ENCODE results near the gene MTUS2.
"Not testable (repeated sequence)": the region's sequence is repeated elsewhere in the genome, so short reads cannot be mapped to it uniquely, and the experiment has no call there.

Gene MTUS2

GRCh38 chr13:29339386-29340272 lies 519.5 kb downstream of the MTUS2 start:
- Histone ChIP-seq H3K27me3 (ENCODE audit: insufficient read depth, low read length) (no peaks in the 10 kb centered on the region), H3K36me3 (ENCODE audit: insufficient read depth, low read length) (no peaks in the 10 kb centered on the region), H3K4me1 (ENCODE audit: control insufficient read depth, insufficient read depth, low read length, unreplicated experiment) (no peaks in the 10 kb centered on the region), H3K79me2 (ENCODE audit: control insufficient read depth, insufficient read depth, low read length, unreplicated experiment) (no peaks in the 10 kb centered on the region), H3K27ac (ENCODE audit: low read depth, low read length) (no peak overlapping the region), H3K4me3 (ENCODE audit: low read depth, low read length) (no peak overlapping the region), H2AFZ (ENCODE audit: low read length, unreplicated experiment) (no peak overlapping the region)

- H3K27ac ChIP-seq (ENCODE audit: low read depth, low read length); H3K4me1 ChIP-seq (ENCODE audit: control insufficient read depth, insufficient read depth, low read length, unreplicated experiment); H3K4me3 ChIP-seq (ENCODE audit: low read depth, low read length); H3K79me2 ChIP-seq (ENCODE audit: control insufficient read depth, insufficient read depth, low read length, unreplicated experiment); H3K36me3 ChIP-seq (ENCODE audit: insufficient read depth, low read length); H2AFZ ChIP-seq (ENCODE audit: low read length, unreplicated experiment): not testable (repeated sequence)
- peaks cover 11% of the 10 kb centered on the region for H3K27me3 ChIP-seq (ENCODE audit: insufficient read depth, low read length)
Measured at GRCh38 chr13:29345860-29346582, 525.9 kb downstream of the MTUS2 start.

- Histone ChIP-seq H2AFZ (ENCODE audit: low read length, unreplicated experiment) (no peak overlapping the region), H3K4me1 (ENCODE audit: control insufficient read depth, insufficient read depth, low read length, unreplicated experiment) (no peaks in the 10 kb centered on the region), H3K79me2 (ENCODE audit: control insufficient read depth, insufficient read depth, low read length, unreplicated experiment) (no peaks in the 10 kb centered on the region), H3K27me3 (ENCODE audit: insufficient read depth, low read length) (peaks cover 67% of the 10 kb centered on the region), H3K36me3 (ENCODE audit: insufficient read depth, low read length) (no peaks in the 10 kb centered on the region), H3K27ac (ENCODE audit: low read depth, low read length) (no peak overlapping the region), H3K4me3 (ENCODE audit: low read depth, low read length) (no peak overlapping the region)
Measured at GRCh38 chr13:29355029-29355428, 534.9 kb downstream of the MTUS2 start.

GRCh38 chr13:29359181-29359580 lies 539.0 kb downstream of the MTUS2 start:
- Histone ChIP-seq H3K4me1 (ENCODE audit: control insufficient read depth, insufficient read depth, low read length, unreplicated experiment) (no peaks in the 10 kb centered on the region), H3K27me3 (ENCODE audit: insufficient read depth, low read length) (peaks cover 69% of the 10 kb centered on the region), H3K4me3 (ENCODE audit: low read depth, low read length) (no peak overlapping the region), H3K79me2 (ENCODE audit: control insufficient read depth, insufficient read depth, low read length, unreplicated experiment) (no peaks in the 10 kb centered on the region), H3K36me3 (ENCODE audit: insufficient read depth, low read length) (no peaks in the 10 kb centered on the region), H3K27ac (ENCODE audit: low read depth, low read length) (no peak overlapping the region), H2AFZ (ENCODE audit: low read length, unreplicated experiment) (no peak overlapping the region)

GRCh38 chr13:29361716-29362115 lies 541.6 kb downstream of the MTUS2 start:
- no peaks in the 10 kb centered on the region for H3K4me1 ChIP-seq (ENCODE audit: control insufficient read depth, insufficient read depth, low read length, unreplicated experiment)
- no peaks in the 10 kb centered on the region for H3K36me3 ChIP-seq (ENCODE audit: insufficient read depth, low read length)
- H3K27ac ChIP-seq (ENCODE audit: low read depth, low read length) = no peak overlapping the region
- H3K4me3 ChIP-seq (ENCODE audit: low read depth, low read length) = no peak overlapping the region
- no peak overlapping the region for H2AFZ ChIP-seq (ENCODE audit: low read length, unreplicated experiment)
- no peaks in the 10 kb centered on the region for H3K79me2 ChIP-seq (ENCODE audit: control insufficient read depth, insufficient read depth, low read length, unreplicated experiment)
- H3K27me3 ChIP-seq (ENCODE audit: insufficient read depth, low read length) = peaks cover 57% of the 10 kb centered on the region

GRCh38 chr13:29362849-29363604 lies 542.9 kb downstream of the MTUS2 start:
- Histone ChIP-seq H2AFZ (ENCODE audit: low read length, unreplicated experiment) (no peak overlapping the region), H3K27ac (ENCODE audit: low read depth, low read length) (no peak overlapping the region)

GRCh38 chr13:29369060-29369743 lies 549.1 kb downstream of the MTUS2 start:
- no peak overlapping the region for H2AFZ ChIP-seq (ENCODE audit: low read length, unreplicated experiment)
- H3K79me2 ChIP-seq (ENCODE audit: control insufficient read depth, insufficient read depth, low read length, unreplicated experiment) = no peaks in the 10 kb centered on the region
- H3K36me3 ChIP-seq (ENCODE audit: insufficient read depth, low read length) = no peaks in the 10 kb centered on the region
- H3K27ac ChIP-seq (ENCODE audit: low read depth, low read length) = no peak overlapping the region
- H3K4me1 ChIP-seq (ENCODE audit: control insufficient read depth, insufficient read depth, low read length, unreplicated experiment) = no peaks in the 10 kb centered on the region
- no peak overlapping the region for H3K4me3 ChIP-seq (ENCODE audit: low read depth, low read length)
- H3K27me3 ChIP-seq (ENCODE audit: insufficient read depth, low read length) = peaks cover 55% of the 10 kb centered on the region

More at GRCh38 chr13:29362849-29363604, 542.9 kb downstream of the MTUS2 start:
- Histone ChIP-seq H3K4me3 (ENCODE audit: low read depth, low read length) (no peak overlapping the region), H3K27me3 (ENCODE audit: insufficient read depth, low read length) (peaks cover 51% of the 10 kb centered on the region), H3K4me1 (ENCODE audit: control insufficient read depth, insufficient read depth, low read length, unreplicated experiment) (no peaks in the 10 kb centered on the region), H3K36me3 (ENCODE audit: insufficient read depth, low read length) (no peaks in the 10 kb centered on the region), H3K79me2 (ENCODE audit: control insufficient read depth, insufficient read depth, low read length, unreplicated experiment) (no peaks in the 10 kb centered on the region)

- H2AFZ ChIP-seq (ENCODE audit: low read length, unreplicated experiment) = no peak overlapping the region
Measured at GRCh38 chr13:29379281-29379680, 559.1 kb downstream of the MTUS2 start.

GRCh38 chr13:29379865-29380264 lies 559.7 kb downstream of the MTUS2 start:
- peaks cover 40% of the 10 kb centered on the region for H3K27me3 ChIP-seq (ENCODE audit: insufficient read depth, low read length)
- H2AFZ ChIP-seq (ENCODE audit: low read length, unreplicated experiment) = no peak overlapping the region
- no peaks in the 10 kb centered on the region for H3K79me2 ChIP-seq (ENCODE audit: control insufficient read depth, insufficient read depth, low read length, unreplicated experiment)
- no peak overlapping the region for H3K4me3 ChIP-seq (ENCODE audit: low read depth, low read length)
- H3K27ac ChIP-seq (ENCODE audit: low read depth, low read length) = no peak overlapping the region
- H3K4me1 ChIP-seq (ENCODE audit: control insufficient read depth, insufficient read depth, low read length, unreplicated experiment) = no peaks in the 10 kb centered on the region
- H3K36me3 ChIP-seq (ENCODE audit: insufficient read depth, low read length) = no peaks in the 10 kb centered on the region

More at GRCh38 chr13:29379281-29379680, 559.1 kb downstream of the MTUS2 start:
- Histone ChIP-seq H3K36me3 (ENCODE audit: insufficient read depth, low read length) (no peaks in the 10 kb centered on the region), H3K27ac (ENCODE audit: low read depth, low read length) (no peak overlapping the region), H3K4me1 (ENCODE audit: control insufficient read depth, insufficient read depth, low read length, unreplicated experiment) (no peaks in the 10 kb centered on the region), H3K4me3 (ENCODE audit: low read depth, low read length) (no peak overlapping the region), H3K79me2 (ENCODE audit: control insufficient read depth, insufficient read depth, low read length, unreplicated experiment) (no peaks in the 10 kb centered on the region), H3K27me3 (ENCODE audit: insufficient read depth, low read length) (peaks cover 41% of the 10 kb centered on the region)

GRCh38 chr13:29382021-29382420 lies 561.9 kb downstream of the MTUS2 start:
- no peak overlapping the region for H3K27ac ChIP-seq (ENCODE audit: low read depth, low read length)
- H3K27me3 ChIP-seq (ENCODE audit: insufficient read depth, low read length) = peaks cover 36% of the 10 kb centered on the region
- no peaks in the 10 kb centered on the region for H3K36me3 ChIP-seq (ENCODE audit: insufficient read depth, low read length)
- H3K4me1 ChIP-seq (ENCODE audit: control insufficient read depth, insufficient read depth, low read length, unreplicated experiment) = no peaks in the 10 kb centered on the region
- no peak overlapping the region for H2AFZ ChIP-seq (ENCODE audit: low read length, unreplicated experiment)
- H3K4me3 ChIP-seq (ENCODE audit: low read depth, low read length) = no peak overlapping the region
- no peaks in the 10 kb centered on the region for H3K79me2 ChIP-seq (ENCODE audit: control insufficient read depth, insufficient read depth, low read length, unreplicated experiment)
